GM18502 (cell line): ENCODE measurements around the gene SVOPL.

Experiments used
- ATAC-seq: cut with Tn5 transposase; IDR thresholded peaks from one replicate; pipeline ENCODE4 v1.9.1; 2021; ENCODE audit warnings: mild to moderate bottlenecking; ENCODE audit not compliant: unreplicated experiment, poor library complexity

The SVOPL gene

DNA sequence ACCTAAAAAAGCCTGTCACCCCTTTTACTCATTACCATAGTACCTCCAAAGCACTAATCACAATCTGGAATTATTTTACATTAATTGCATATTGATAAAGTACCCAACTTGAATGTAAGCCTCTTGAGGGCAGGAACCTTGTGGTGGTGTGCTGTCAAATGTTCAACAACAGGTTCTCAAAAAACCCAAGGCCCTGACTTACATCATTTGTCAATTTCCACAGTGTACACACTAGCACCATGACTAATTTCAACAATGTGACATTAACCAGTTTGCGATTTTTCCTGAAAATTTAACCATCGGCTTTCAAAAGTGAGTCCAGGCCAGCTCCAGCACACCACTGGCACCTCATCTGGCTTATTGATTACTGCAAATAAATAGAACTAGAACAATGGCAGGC lies 87.5 kb downstream of the SVOPL start:
- no peak for ATAC-seq

DNA sequence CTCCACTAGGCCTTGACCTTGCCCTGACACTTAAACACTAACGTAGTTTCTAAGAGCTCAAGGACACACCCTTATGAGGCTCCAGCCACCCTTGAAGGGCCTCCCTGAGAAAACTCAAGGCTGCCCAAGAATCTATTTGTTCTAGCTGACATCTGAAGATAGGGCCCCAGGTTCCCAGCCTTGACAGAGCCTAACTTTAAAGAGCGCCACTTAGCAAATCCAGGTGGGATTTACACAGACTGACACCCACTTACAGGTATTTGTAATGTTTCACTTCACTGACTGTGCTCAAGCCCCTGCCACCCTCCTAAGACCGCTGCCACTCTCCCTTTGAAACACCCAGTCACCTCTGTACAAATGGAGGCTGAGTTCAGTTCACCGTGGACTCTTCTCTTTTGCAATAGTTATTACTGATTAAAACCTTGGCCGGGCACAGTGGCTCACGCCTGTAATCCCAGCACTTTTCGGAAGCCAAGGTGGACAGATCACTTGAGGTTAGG lies 90.4 kb downstream of the SVOPL start:
- ATAC-seq = no peak

DNA sequence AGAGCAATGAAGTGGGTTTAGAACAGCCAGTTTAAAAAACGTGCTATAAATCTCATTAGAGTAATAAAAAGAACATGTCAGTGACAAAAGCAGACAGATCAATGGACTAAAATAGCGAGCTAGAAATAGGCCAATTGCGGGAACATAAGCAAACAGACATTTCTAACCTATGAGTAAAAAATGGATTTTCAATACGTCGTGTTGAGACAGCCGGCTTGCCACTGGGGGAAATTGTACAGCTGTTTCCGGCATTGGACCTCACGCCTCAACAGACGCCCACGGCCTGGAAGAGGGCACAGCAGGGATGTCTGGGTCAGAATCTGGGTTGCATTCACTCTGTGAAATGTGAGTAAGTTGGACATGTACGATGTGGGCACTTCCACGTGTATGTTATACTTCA lies 92.9 kb downstream of the SVOPL start:
- peak; percentile 82 for ATAC-seq

DNA sequence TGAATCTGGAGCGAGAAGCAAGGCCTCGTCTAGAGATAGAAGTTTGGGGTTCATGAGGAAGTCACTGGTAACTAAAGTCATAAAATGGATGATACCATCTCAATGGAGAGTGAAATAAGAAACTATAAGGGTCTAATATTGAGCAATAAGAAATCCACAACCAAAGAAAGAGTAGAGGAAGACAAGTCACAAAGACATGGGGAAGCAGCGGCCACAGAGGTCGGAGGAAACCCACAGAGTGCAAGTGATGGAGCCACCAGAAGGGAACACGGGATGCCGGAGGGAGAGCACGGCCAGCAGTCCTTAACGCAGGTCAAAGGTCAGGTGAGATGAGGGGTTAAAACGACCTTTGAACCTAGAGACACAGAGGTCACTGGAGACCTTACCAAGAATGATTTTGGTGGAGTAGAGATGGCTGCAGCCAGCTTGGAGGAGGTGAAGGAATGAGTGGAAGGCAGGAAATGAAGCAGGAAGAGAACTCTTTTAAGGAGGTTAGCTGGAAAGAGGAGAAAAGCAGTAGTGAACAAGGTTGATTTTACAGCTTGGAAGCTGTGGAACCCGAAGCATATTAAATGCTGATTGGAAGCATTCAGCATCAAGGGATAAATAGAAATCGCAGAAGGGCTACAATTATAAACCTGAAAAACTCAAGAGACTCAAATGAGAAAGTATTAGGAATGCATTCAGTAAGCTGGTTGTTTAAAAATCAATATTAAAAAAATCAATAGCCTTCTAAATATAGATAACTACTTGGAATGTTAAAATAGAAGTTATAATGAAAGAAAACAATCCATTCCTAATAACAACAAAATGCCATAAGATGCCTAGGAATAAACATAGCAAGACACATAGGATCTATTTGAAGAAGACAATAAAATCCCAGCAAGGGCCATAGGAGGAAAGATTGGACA lies 93.7 kb downstream of the SVOPL start:
- ATAC-seq = no peak

DNA sequence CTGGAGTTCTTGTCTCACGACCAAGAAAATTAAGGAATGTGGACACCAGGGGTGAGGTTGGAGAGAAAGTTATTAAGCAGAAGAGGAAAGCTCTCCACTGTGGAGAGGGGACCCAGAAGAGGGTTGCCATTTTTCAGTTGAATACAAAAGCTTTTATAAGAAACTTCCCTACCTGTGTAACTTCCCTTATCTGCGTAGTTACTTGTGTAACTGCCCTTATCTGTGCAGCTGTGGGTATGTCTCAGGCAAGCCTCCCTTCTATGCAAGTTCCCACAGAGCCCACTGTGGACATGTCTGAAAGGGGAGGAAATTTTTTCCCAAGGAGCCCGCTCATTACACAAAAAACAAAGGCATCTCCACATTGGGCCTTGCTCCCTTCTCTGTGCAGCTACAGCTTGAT lies 94.9 kb downstream of the SVOPL start:
- ATAC-seq = no peak

DNA sequence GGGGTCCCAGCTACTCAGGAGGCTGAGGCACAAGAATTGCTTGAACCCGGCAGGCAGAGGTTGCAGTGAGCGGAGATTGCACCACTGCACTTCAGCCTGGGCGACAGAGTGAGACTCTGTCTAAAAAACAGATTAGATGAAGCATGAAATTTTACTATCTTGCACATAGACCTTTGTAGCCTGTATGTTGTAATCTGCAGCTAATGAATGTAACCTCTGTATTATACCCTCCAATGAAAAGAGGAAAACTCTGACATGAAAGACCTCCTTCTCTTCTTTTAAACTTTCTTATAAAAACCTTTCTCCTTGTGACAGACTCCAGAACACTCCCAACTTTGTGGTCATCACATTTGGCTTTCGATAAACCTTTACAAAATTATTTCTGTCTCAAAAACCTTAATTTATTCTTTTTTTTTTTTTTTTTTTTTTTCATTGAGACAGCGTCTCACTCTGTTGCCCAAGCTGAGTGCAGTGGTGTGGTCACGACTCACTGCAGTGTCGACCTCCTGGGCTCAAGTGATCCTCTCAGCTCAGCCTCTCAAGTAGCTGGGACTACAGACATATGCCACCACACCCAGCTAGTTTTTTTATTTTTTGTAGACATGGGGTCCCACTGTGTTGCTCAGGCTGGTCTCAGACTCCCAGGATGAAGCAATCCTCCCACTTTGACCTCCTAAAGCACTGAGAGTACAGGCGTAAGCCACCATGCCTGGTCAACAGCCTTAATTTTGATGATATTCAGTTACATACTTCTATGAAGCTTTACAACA lies 97.4 kb downstream of the SVOPL start:
- no peak for ATAC-seq

DNA sequence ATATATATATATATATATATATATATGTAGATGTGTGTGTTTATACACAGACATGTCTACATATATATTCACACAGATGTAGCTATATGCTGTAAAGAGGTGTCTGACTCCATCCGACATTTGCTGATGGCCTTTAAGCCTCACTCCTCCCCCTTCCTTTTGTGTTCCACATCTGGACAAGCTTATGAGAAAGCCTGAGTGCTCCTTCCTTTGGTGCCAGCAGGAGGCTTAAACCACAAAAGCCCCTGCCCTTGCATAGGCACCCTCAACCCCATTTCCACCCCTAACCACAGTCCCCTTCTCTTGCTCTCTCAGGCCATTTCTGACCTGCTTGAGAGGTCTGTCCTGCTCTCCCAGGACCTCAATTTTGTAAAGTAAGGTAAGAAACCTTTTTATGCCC lies 98.7 kb downstream of the SVOPL start:
- ATAC-seq = no peak

DNA sequence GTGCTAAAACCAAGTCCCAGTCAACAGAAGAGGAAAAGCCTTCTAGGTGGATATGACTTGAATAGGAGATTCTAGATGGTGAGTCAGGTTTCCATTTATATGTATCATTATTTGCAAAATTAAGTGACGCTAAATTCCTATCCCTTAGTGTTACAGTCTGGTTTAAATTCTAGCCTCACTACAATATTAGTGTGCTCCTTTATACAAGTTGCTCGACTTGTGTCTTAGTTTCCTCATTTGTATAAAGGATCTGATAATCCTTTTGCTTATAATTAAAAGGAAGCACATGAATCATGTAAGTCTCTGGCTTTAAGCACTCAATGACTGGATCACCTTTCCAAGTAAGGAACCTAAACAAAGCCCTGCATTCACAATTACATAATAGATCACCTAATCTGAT lies 105.7 kb downstream of the SVOPL start:
- ATAC-seq = no peak

DNA sequence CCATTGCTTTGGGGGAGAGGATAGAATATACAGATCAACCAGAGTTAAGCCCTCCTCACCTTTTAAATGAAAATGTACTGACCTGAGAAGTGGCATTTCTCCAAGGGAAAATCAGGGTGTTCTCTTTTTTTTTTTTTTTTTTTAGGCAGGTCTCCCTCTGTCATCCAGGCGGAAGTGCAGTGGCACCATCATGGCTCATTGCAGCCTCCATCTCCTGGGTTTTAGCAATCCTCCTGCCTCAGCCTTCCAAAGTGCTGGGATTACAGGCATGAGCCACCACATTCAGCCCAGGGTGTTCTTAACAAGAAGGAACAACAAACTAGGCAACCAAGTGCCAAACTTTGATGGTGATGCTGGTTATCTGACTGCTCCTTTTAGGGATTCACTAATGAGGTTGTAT lies 111.0 kb downstream of the SVOPL start:
- ATAC-seq = no peak

DNA sequence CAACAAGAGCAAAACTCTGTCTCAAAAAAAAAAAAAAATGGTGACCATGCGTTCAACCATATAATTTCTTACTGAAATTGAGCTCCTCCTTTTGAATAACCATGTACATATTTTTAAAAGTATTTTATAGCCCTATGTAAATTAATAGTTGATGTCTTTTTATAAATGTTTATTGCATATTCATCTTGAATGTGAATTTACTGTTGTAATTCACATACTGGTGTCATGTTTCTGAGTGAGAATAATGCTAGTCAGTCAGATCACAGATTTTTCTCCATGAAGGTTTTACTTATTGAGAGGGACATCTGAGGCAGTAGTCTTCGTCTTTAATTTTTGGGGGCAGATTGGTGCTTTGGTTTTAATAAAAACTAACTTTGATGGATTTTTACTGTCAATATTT lies 112.2 kb downstream of the SVOPL start:
- no peak for ATAC-seq

DNA sequence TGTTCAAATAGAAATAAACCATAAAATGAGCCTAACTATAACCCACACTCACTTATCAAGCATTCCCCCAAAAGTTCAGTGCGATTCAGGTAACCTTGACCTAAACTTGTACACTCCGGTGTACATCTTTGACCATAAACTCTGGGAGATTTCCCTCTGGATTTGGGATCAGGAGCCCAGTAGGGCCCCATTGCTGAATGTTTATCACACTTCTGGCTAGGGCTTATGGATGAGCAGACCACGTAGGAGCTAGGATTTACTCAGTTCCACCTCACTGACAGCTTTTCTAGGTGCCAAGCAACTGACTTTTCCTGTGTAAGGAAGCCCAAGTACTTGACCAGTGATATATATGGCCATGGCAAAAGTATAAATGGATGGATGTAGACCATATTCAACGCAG lies 113.7 kb downstream of the SVOPL start:
- ATAC-seq = no peak

DNA sequence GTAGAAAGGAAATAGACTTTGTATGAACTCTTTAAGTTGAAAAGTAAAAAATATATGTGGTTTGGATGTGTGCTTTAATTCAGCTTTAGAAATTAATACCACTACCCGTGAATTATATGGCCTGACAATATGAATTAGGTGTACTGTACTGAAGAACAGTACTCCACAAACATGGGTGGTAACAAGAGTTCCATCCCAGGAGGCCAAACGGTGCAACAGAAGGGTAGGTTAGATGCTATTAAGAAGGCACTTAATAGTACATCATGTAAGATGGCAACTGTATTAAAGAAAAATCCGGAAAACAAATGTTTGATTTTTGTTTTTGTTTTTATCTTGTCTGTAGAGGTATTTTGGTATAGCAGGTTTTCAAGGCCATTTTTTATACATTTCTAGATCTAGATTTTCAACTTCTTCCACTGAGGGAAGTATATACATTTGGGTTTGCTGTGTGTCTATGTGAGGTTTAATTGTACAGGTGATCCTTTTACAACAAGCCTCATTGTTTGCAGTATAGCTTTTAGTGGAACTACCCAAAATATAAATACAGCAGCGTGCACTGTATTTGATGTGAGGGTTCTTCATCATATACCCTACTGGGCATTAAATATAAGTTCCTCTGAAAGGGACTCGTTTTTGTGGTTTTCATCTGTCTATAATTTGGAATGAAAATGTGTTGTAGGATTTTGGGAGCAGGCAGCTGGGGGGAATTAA lies 115.7 kb downstream of the SVOPL start:
- ATAC-seq = no peak

DNA sequence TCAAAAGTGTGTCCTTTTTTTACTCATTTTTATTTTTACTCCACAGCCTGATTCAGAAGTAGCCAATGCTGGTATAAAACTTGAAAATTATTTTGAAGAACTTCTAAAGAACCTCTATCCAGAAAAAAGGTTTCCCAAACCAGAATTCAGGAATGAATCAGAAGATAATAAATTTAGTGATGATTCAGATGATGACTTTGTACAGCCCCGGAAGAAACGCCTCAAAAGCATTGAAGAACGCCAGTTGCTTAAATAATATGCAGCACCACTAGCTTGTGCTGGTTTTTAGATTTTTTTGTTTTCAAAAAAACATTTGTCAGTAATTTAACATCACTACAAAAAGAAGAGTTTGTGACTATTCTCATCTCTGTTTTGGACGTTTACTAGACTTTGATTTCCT lies 116.5 kb downstream of the SVOPL start:
- ATAC-seq = no peak

DNA sequence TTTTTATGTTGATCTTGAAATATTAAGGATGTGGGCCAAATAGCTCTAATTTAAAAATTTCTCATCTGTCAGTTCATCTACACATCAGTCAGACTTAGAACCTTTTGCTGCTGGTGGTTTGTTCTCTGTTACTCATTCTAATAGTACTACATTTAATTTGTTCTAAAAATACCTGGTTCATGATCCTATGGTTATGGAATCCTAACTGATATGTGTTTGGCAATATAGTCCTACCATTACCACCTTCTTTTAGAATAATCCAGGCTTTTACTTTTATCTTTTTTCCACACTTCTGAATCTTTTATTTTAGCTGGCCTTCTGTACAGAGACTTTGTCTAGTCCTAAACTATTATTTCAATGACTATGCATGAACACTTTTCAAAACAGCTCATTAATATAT lies 116.9 kb downstream of the SVOPL start:
- ATAC-seq = no peak

DNA sequence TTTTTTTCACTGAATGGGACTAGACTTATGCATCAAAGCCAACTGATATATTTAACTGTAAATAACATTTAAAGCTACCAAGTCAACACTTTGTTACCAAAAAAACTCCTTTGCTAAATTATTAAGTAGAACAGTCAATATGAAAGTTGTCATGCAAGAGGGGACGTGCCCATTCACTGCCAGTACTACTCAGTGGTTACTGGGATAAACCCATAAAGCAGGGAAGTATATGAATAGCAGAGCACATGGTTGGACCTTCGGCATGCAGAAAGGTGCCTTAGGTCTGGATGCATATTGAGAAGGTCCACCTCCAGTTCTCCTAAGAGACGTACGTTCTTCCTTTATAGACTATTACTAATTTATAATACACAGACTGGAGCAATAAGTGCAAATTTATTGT lies 120.1 kb downstream of the SVOPL start:
- ATAC-seq = no peak

DNA sequence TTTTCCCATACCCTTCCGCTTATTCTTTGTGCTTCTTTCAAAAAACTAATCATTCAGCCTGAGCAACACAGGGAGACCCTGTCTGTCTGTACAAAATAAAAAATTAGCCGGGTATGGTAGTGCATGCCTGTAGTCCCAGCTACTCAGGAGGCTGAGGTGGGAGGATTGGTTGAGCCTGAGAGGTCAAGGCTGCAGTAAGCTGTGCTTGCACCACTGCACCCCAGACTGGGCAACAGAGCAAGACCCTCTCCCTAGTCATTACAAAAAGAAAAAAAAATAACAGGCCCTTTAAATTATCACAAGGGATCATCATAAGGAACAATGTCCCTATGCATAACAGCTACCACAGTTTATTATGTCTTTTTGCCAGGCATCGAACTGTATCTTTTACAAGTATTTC lies 121.5 kb downstream of the SVOPL start:
- ATAC-seq = no peak

DNA sequence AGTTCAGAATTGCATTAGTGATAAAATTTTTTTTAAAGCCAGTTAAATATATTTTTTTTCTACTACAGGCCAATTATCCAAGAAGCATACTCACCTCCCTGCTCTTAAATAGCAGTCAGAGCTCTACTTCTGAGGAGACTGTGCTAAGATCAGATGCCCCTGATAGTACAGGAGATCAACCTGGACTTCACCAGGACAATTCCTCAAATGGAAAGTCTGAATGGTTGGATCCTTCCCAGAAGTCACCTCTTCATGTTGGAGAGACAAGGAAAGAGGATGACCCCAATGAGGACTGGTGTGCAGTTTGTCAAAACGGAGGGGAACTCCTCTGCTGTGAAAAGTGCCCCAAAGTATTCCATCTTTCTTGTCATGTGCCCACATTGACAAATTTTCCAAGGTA lies 122.0 kb downstream of the SVOPL start:
- ATAC-seq = no peak

DNA sequence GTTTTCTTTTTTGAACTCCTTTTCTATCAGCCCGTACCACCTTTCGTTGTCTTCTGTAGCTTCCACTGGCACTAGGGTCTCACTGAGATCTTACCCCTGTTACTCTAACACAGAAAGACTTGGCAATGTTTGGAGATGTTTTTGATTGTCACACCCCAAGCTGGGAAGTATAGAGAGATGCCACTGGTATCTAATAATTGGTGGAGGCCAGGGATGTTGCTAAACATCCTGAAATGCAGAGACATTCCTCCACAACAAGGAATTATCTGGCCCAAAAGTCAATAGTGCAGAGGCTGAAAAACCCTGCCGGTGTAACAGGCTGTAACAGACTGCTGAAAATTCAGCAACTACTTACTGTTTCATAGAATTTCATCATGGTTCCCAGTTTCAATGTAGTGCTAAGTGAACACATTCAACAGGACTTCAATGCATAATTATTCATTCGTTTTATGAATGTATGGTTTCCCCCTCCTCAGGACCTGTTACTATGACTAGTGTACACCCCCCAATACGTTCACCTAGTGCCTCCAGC lies 125.2 kb downstream of the SVOPL start:
- ATAC-seq = no peak

DNA sequence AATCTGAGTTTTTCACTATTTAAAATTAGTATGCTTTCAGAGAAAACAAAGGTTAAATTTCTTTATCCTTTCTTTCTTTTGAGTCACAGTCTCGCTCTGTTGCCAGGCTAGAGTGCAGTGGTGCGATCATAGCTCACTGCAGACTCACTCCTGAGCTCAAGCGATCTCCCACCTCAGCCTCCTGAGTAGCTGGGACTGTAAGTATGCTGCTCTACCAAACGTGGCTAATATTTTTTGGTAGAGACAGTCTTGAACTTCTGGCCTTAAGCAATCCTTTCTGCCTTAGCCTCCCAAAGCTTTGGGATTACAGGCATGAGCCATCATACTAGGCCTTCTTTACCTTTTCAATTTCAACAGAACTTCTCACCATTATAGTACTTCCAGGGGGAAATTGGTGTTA lies 127.4 kb downstream of the SVOPL start:
- ATAC-seq = no peak

DNA sequence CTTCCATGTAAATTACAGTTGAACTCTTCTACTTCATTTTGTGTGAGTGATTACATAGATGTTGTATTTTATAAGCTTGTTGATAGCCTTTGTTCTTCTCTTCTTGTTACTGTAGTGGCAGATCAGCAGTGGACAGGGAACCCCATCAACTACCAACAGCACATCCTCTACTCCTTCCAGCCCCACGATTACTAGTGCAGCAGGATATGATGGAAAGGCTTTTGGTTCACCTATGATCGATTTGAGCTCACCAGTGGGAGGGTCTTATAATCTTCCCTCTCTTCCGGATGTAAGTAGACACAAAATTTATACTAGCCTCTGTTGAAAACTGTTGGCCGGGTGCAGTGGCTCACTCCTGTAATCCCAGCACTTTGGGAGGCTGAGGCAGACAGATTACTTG lies 130.4 kb downstream of the SVOPL start:
- ATAC-seq = no peak

DNA sequence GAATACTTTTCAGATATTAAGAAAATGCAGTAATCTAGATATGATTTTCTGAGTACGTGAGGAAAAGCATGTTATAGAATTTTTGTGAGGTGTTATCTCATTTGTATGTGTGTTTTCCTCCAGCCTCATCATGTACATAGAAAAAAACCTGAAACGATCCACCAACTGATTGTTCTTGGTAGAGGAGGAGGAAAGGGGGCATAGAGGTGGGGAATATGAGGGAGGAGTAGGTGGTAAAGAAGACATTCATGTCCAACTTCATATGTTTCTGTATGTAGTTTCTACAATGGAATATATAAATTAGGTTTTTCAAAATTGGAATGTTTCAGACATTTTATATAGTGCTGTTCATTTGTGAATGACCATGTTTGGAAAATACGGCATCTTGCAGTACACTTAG lies 131.7 kb downstream of the SVOPL start:
- no peak for ATAC-seq
